HG03025 (cell line): ENCODE data around the gene CAPZA1.
A peak's percentile ranks its signal among the peaks of the same experiment; 100 is the strongest.

ENCODE experiments used
- ATAC-seq: cut with Tn5 transposase; IDR thresholded peaks from one replicate; pipeline ENCODE4 v1.9.1; 2021; ENCODE audit warnings: mild to moderate bottlenecking, moderate library complexity; ENCODE audit not compliant: unreplicated experiment, low FRiP score

The CAPZA1 gene

GRCh38 chr1:112674986-112675727, 55.5 kb downstream of the CAPZA1 start:
- peak; percentile 34 for ATAC-seq

GRCh38 chr1:112675728-112676381, 56.2 kb downstream of the CAPZA1 start:
- no peak for ATAC-seq

GRCh38 chr1:112676543-112676942, 56.9 kb downstream of the CAPZA1 start:
- no peak for ATAC-seq

- ATAC-seq: no peak
Observed at GRCh38 chr1:112677501-112677900, 57.9 kb downstream of the CAPZA1 start.

- no peak for ATAC-seq
Observed at GRCh38 chr1:112678605-112679004, 59.0 kb downstream of the CAPZA1 start.

- no peak for ATAC-seq
Observed at GRCh38 chr1:112685913-112686312, 66.3 kb downstream of the CAPZA1 start.

GRCh38 chr1:112686417-112686816, 66.8 kb downstream of the CAPZA1 start:
- ATAC-seq: no peak

- ATAC-seq: no peak
Observed at GRCh38 chr1:112686835-112687234, 67.2 kb downstream of the CAPZA1 start.

- ATAC-seq: no peak
Observed at GRCh38 chr1:112687361-112687760, 67.7 kb downstream of the CAPZA1 start.

GRCh38 chr1:112687785-112688496, 68.3 kb downstream of the CAPZA1 start:
- no peak for ATAC-seq

- ATAC-seq: no peak
Observed at GRCh38 chr1:112688781-112689193, 69.2 kb downstream of the CAPZA1 start.

GRCh38 chr1:112689196-112689841, 69.7 kb downstream of the CAPZA1 start:
- ATAC-seq: no peak

- ATAC-seq: no peak
Observed at GRCh38 chr1:112689842-112690237, 70.2 kb downstream of the CAPZA1 start.

- no peak for ATAC-seq
Observed at GRCh38 chr1:112692681-112693080, 73.0 kb downstream of the CAPZA1 start.

GRCh38 chr1:112693821-112694220, 74.2 kb downstream of the CAPZA1 start:
- ATAC-seq: no peak

GRCh38 chr1:112694363-112694929, 74.8 kb downstream of the CAPZA1 start:
- ATAC-seq: no peak

- ATAC-seq: no peak
Observed at GRCh38 chr1:112695276-112695675, 75.6 kb downstream of the CAPZA1 start.

GRCh38 chr1:112696578-112697314, 77.1 kb downstream of the CAPZA1 start:
- ATAC-seq: no peak

- no peak for ATAC-seq
Observed at GRCh38 chr1:112697781-112698201, 78.2 kb downstream of the CAPZA1 start.
